HG02642 (cell line): ENCODE measurements around the gene IGFBP5.

Source experiments
- ATAC-seq: cut with Tn5 transposase; IDR thresholded peaks from one replicate; pipeline ENCODE4 v1.9.1; 2021; ENCODE audit warnings: mild to moderate bottlenecking; ENCODE audit not compliant: unreplicated experiment, poor library complexity

The IGFBP5 gene

DNA sequence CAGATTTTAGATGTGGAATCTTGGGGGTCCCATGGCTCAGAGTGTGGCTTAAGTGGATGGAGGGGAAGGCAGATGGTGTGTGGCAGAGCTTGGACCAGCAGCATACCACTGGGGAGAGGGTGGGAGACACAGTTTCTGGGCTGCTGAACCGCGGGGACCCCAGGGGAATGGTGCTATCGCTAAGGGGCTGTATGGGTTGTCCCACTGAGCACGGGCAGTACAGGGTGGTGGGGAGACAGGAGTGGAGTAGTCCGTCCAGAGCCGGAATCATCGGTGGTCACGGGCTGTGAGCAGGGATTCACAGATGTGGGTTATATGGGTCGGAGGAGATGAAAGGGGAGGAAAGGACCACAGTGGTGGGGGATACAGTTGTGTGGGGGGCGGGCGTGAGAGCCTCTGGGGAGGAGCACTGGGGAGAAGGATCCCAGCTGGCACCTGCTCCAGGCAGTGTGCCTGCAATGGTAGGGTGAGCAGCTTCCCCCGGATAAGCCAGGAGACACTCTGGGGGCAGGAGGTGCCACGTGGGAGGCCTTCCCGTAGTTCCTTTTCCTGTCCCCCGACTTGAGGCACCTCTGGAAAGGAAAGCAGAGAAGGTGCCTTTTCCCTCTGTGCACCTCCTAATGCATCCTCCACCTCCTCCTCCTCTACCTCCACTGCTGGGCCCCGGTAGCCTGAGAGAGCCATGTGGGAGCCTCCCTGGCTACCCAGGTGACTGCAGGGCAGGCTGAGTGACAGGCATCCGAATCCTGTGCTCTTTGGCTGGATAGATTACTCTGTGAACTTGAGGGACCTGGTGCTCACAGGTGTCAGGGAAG lies 24.9 kb downstream of the IGFBP5 start:
- ATAC-seq = no peak

DNA sequence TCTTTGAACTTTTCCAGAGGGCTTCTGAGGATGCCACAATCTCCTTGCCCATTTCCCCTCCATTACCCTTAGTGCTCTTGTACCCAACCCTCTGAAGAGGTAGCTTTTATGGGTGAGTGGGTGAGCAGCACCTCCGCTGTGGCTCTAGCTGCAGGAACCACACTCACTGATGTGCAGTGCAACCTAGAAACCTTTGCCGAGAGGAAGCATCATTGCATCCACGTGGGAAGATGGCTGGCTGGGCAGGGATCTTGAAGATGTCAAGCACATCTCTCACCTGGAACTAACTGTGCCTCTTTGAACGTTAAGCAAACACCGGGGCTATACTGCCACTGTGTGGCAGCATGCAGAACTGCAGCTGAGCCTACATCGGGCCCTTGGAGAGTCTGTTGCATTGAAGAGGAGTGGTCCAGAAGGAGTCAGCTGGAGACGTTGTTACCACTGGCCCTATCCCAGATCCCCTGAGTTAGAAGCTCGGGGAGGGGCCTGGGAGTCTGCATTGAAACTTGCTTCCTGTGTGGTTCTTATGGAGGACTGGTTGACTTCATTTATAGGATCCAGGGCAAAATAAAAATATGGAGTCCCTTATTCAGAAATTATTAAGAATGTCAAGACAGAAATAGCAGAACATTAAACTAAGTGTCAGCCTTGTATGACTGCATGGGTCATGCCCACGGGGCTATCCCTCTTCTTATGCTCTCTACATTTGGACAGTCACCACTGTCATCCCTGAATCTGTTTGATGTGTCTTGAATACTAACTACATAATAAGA lies 28.7 kb downstream of the IGFBP5 start:
- peak; percentile 68 for ATAC-seq

DNA sequence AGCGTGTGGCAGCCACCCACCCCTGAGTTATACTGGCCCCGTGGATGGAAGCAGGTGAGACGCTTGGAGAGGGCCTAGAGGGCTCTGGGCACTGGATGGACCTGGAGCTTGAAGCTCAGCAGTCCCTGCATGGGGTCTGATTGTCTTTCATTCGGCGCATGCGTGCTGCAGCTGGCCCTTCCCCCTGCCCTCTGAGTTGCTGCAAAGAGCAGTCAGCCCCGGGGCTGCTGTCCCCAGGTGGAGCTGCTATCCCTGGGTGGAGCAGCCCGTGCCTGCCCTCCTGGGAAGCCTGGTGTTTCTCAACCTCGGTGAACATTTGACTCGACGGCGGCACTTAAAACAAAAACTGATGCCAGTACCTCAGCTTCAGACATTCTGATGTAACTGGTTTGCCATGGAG lies 29.6 kb downstream of the IGFBP5 start:
- no peak for ATAC-seq

DNA sequence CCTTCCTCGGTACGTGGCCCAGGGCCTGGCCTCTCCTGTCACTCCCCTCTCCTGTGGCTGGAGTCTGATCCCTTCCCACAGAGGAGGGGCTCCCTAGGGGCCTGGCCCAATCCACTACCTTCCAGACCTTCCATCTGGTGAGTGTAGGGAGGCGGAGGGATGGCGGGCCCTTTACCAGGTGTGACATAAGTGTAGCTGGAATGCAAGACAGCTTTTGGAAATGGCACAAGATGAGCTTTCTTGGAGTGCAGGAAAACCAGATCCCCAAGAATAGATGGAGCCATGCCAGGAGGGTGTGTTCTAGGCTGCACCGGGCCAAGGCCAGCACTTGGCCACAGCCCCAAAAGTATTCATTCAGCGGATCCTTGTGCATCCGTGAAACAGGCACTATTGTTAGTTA lies 30.1 kb downstream of the IGFBP5 start:
- no peak for ATAC-seq

DNA sequence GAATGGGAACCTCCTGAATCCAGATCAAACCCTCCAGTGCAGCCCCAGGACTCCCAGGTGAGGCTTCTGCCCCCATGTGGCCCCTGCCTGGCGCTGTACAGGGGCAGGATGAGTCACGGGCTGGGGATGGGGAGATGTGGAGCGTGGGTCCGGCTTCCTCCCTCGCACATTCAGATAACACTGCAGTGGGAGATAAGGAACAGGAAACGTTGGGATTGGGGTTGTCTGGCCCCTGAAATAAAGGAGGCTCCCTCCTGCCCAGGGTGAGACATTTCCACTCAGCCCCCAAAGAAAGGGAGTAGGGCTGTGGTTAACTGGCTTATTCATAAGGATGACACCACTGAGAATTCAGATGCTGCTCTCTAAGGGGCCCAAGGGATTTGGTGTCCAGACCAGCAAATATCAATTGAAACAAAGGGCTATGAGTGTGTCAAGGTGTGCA lies 30.7 kb downstream of the IGFBP5 start:
- no peak for ATAC-seq

DNA sequence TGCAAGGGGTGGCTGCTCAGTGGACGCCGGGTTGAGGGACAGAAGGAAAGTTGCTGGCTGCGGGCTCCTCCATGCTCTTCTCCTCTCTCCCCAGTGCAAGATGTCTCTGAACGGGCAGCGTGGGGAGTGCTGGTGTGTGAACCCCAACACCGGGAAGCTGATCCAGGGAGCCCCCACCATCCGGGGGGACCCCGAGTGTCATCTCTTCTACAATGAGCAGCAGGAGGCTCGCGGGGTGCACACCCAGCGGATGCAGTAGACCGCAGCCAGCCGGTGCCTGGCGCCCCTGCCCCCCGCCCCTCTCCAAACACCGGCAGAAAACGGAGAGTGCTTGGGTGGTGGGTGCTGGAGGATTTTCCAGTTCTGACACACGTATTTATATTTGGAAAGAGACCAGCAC lies 31.5 kb downstream of the IGFBP5 start:
- no peak for ATAC-seq

DNA sequence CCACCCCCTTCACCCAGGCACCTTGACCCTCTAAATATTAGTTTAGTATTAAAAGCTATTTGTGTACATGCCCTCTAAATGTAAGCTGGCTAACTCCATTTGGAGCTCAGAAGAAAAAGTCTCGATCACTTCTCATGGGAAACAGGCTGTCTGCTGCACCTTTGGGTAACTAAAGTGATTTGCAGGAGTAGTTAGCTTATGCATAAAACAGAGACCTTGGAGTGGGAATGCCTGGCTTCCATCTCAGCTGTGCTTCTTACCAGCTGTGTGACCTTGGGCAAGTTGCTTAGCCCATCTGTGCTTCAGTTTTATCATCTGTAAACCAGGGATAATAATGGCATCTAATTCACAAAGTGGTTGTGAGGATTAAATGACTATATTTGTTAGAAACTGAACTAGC lies 32.2 kb downstream of the IGFBP5 start:
- ATAC-seq = no peak

DNA sequence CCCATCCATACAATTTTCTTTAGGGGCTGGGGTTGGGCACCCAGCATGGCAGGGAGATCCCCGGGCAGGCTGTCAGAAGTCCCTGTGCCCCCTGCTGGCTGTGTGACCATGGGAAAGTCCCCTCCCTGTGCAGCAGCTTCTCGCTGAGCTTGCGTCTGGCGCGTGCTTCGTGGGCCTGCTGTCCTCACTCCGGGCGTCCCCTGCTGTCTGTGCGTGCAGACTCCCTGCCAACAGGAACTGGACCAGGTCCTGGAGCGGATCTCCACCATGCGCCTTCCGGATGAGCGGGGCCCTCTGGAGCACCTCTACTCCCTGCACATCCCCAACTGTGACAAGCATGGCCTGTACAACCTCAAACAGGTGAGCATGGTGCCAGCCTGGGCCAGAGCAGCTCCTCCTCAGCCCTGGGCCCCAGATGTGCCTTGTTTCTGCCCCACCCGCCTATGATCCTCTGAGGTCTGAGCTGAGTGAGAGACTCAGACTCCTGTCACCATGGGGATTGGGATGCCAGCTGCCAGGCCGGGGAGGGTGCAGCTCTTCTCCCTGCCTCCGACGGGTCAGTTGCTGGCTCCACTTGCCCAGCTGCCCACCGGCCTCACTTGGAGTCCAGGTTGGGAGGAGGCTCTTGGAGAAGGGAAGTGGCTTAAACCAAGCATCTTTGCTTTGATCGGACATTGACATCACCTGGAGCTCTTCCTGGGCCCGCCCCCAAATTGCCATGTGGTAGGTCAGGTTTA lies 33.5 kb downstream of the IGFBP5 start:
- no peak for ATAC-seq

DNA sequence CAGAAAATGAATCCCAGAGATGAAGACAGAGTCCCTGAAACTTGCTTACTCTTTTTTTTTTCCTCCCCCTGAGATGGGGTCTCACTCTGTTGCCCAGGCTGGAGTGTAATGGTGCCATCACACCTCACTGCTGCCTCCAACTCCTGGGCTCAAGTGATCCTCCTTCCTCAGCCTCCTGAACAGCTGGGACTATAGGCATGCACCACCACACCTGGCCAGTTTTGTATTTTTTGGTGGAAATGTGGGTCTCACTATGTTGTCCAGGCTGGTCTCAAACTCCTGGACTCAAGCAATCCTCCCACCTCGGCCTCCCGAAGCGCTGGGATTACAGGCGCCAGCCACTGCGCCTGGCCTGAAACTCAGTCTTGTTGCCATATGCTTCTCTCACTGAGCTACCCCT lies 34.3 kb downstream of the IGFBP5 start:
- no peak for ATAC-seq

DNA sequence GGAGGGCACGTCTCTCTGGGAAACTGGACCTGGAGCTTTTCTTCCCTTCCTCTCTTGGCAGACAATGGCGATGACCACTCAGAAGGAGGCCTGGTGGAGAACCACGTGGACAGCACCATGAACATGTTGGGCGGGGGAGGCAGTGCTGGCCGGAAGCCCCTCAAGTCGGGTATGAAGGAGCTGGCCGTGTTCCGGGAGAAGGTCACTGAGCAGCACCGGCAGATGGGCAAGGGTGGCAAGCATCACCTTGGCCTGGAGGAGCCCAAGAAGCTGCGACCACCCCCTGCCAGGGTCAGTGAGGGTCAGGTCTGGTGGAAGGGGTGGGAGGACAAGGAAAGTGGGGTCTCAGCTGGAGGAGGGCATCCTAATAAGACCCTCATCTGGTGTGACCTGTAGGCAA lies 34.9 kb downstream of the IGFBP5 start:
- ATAC-seq = no peak

DNA sequence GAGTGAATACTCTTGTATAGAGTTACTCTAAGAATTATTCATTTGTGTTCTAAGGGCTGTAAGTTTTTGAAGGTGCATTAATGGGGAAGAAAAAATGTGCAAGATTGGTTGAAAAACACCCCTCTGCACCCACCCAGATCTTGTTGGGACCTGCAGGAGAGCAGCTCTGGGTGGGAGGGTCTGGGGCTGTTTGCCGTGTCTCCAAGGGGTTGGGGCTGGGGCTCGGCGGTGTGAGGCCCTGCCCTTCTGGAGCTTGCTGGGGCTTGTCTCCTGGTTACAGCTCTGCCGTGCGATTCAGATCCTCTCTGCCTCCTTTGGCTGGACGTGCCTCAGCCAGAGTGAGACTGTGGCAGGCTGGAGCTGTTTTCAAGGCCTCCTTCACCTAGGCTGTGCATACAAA lies 36.1 kb downstream of the IGFBP5 start:
- ATAC-seq = no peak

DNA sequence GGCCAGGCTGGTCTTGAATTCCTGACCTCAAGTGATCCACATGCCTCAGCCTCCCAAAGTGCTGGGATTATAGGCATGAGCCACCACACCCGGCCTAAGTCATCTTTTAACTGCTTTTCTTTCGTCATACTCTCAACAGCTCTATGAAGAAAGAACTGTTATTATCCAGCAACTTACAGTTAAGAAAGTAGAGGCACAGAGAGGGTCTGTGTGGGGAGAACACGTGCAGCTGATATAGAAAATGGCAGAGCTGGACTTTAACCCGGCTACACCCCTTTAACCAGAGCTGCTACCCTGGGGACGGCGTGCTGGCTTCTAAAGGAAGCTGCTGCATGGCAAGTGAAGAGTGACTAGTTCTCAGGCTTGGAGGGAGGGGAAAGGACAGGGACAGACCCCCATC lies 36.6 kb downstream of the IGFBP5 start:
- no peak for ATAC-seq

DNA sequence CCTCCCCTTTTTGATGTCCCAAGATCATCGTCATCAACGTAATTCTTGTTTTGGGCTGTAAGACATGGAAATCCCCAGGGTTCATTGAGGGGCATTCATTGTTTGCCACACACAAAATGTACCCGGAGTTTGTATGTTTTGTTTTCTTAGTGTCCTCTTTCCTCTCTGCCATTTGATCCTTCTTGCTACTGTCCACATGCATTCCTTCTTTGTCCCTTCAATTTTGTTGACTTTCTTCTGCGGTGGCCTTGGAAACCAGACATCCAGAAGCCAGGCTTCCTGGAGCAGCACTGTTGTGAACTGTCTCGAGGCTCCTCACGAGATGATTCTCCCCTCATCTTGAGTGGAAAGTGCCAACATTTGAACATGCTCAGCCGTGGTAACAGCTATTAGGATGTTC lies 37.4 kb downstream of the IGFBP5 start:
- ATAC-seq = no peak

DNA sequence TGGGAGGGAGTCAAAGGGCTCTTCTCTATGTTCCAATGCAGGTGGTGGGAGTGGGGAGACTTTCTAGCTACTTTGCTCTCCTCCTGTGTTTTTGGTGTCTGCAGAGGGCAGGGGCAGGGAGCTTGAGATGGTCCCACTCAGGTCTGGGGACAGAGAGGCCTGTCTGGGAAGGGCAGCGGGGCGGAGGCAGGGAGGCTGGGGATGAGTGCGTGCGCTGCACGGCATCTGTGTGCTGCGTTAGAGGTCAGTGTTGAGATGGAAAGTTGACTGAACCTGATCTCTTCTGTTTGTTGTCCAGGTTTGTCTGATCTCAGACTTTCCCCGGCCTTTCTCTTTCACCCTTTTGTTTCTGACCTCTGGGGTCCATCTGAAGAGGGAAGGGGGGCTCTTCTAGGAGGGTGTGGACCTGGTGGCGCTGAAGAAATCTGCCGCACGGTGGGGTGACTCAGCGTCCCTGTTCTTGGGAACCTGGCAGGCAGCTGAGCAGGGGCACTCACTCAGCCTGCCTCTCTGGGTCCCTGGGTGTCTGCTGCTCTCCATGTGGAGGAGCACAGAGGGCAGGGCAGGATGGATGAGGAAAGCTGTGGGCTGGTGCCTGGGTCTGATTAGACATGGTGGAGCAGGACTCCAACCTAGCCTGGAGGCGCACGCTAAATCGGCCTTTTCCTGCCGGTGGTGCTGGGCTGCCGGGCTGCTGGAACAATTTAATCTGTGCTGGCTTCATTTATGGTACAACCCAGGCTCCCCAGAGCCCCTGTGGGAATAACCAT lies 38.1 kb downstream of the IGFBP5 start:
- ATAC-seq = no peak

DNA sequence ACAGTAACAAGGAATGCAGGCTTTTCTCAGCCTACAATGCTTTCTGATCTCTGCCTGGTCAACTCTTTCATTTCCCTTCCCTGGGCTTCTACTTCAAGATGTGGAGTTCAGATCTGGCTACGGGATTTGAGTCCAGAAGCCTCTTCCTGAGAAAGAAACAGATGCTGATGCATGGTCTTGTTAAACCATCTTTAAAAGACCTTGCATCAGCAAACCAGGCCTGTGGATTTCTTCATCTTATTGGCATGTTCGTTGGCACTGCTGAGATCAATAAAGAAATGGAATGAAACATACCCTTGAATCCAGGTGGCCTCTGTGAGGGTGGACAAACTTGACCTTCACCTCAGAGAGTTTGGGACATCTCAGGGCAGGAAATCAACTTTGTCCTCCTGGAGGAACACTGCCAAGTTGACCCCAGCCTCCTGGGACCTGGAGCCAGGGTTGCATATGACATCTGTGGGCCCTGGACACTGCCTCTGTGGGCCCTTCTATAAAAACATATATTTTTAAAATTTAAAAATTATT lies 40.8 kb downstream of the IGFBP5 start:
- ATAC-seq = no peak

DNA sequence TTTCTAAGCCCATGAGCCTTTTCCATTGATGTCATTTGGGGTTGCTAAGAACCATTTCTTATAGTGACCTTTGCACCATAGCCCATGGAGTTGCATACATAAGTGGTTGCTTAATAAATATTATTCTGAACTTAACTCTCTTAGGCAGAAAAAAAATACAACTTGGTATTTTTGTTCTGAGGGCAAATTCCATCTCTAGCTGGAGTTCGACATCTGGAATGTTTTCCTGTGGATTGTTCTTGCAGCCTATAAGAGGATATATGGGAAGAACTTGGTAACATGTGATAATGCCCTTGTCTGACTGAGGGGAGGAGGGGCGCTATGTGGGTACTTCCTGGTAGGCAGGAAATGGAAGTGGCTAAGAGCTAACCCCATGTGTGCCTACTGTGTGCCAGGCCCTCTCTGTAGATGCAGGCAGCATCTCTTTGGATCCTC lies 41.4 kb downstream of the IGFBP5 start:
- no peak for ATAC-seq

DNA sequence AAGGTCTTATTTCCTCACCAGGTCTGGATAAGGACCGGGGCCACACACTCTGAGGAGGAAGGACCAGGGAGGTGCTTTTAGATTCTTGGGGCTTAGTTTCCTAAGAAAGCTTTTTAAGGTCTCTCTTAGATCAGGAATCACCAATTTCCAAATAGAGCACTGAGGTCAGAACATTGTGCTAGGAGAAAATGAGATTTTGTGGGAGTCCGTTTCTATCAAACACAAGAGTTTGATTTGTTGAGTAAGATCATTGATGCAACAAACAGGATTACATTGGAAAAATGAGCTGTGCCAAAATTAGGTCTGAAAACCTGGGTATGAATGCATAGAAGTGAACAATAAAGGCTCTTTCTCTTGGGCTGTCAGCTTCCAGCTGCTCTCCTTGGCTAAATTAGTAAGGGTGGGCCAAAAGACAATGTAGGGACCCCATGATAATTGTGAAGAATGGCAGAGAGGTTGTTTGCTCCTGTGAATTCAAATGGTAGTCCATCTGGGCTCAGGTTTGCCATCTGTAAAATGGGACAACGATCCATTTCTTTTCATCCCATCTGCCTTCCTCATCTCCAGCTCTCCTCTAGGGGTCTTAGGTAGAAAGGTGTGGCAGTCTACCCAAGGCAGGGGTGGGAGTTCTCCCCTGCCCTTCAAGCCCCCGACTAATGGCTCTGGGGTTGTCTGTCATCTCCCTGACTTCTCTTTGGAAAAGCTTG lies 42.1 kb downstream of the IGFBP5 start:
- ATAC-seq = no peak

DNA sequence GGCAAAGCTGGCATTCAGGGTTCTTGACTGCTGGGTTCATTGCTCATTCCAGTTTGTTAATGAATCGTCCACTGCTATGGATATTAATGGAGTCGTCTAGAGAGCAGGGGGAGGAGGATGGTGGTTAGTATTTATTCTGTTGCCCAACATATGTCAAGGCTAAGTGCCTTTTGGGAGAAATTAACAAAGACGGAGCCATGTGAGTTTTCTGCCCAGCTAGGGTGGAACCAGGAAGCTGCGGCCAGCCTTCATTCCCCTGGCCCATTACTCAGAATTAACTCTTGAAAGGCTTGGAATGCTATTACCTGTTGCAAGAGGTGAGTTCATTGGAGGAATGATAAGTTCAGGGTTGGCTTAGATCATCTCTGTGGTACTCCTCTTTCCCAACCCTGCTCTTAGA lies 42.8 kb downstream of the IGFBP5 start:
- ATAC-seq = no peak

DNA sequence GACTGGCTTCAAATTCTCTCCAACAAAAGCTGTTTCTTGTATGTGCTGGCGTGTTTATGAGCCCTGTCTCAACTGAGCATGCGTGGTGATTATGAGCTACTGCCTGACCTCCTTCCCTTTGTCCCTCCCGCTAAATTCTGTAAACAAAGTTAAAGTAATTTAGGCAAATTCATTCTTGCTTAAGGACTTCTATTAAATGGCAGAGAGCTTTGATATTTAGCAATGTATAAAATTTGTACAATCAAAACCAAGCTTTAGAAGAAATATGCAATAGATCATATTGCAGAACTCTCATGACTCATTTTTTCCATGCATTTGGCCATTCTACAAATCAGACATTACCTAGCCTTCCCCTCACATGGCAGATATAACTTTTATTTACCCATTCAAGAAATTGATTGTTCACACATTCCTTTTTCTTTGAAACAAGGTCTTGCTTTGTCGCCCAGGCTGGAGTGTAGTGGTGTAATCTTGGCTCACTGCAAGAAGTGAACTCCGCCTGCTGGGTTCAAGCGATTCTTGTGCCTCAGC lies 43.9 kb downstream of the IGFBP5 start:
- no peak for ATAC-seq
